ENCODE measurements around the gene ZNF33A.
"Not testable (repeated sequence)": the region's sequence is repeated elsewhere in the genome, so short reads cannot be mapped to it uniquely, and the experiment has no call there.

Gene ZNF33A

GRCh38 chr10:38010119-38010903 lies at the start of gene ZNF33A:
Gene ZNF33A (plus strand): TSS chr10:38010675. CDS start chr10:38012342, 1,667 bp downstream.
- Mint-ChIP-seq H3K36me3 (ENCODE audit: low read depth) (peaks cover 18% of the 10 kb centered on the region), H3K9me3 (no peaks in the 10 kb centered on the region), H3K27me3 (no peaks in the 10 kb centered on the region), H3K27ac (peak within 1 kb of the TSS; percentile 95), H3K4me1 (peaks cover 38% of the 10 kb centered on the region), H3K4me3 (peak within 1 kb of the TSS; percentile 87)
- ATAC-seq (peak; percentile 92), DNase-seq (peak; percentile 88)

GRCh38 chr10:37965006-37965405 lies 45.5 kb upstream of the ZNF33A start:
- no peak for DNase-seq
- H3K27me3 Mint-ChIP-seq, result no peaks in the 10 kb centered on the region
- H3K36me3 Mint-ChIP-seq (ENCODE audit: low read depth), result peaks cover 70% of the 10 kb centered on the region
- H3K9me3 Mint-ChIP-seq, result peaks cover 18% of the 10 kb centered on the region
- H3K4me3 Mint-ChIP-seq, result no peak overlapping the region
- H3K4me1 Mint-ChIP-seq, result no peaks in the 10 kb centered on the region
- H3K27ac Mint-ChIP-seq, result no peak overlapping the region
- no peak for ATAC-seq

- H3K4me3 Mint-ChIP-seq, result no peak overlapping the region
These were observed 38.1 kb upstream of the ZNF33A start for GRCh38 chr10:37972396-37972795.

GRCh38 chr10:37975401-37975991 lies 35.0 kb upstream of the ZNF33A start:
- DNase-seq, result no peak
- peaks cover 23% of the 10 kb centered on the region for H3K4me1 Mint-ChIP-seq
- ATAC-seq, result no peak
- H3K27ac Mint-ChIP-seq, result peak overlapping the region; percentile 95
- H3K36me3 Mint-ChIP-seq (ENCODE audit: low read depth), result peaks cover 4% of the 10 kb centered on the region
- no peaks in the 10 kb centered on the region for H3K9me3 Mint-ChIP-seq
- no peaks in the 10 kb centered on the region for H3K27me3 Mint-ChIP-seq
- H3K4me3 Mint-ChIP-seq, result peak overlapping the region; percentile 93

More at GRCh38 chr10:37972396-37972795, 38.1 kb upstream of the ZNF33A start:
- DNase-seq (no peak), ATAC-seq (no peak)
- H3K4me1 Mint-ChIP-seq, result peaks cover 23% of the 10 kb centered on the region
- H3K9me3 Mint-ChIP-seq, result no peaks in the 10 kb centered on the region
- H3K27me3 Mint-ChIP-seq, result no peaks in the 10 kb centered on the region
- peaks cover 28% of the 10 kb centered on the region for H3K36me3 Mint-ChIP-seq (ENCODE audit: low read depth)
- no peak overlapping the region for H3K27ac Mint-ChIP-seq

GRCh38 chr10:37976091-37976879 lies 34.2 kb upstream of the ZNF33A start, which contains the start of gene ZNF25:
Gene ZNF25 (minus strand): TSS chr10:37976647. CDS start chr10:37971722, 4,925 bp downstream.
- Mint-ChIP-seq H3K27me3 (no peaks in the 10 kb centered on the region), H3K27ac (peak within 1 kb of the TSS; percentile 95), H3K36me3 (ENCODE audit: low read depth) (peaks cover 1% of the 10 kb centered on the region), H3K9me3 (no peaks in the 10 kb centered on the region), H3K4me1 (peaks cover 23% of the 10 kb centered on the region), H3K4me3 (peak within 1 kb of the TSS; percentile 93)
- ATAC-seq (peak; percentile 97), DNase-seq (peak; percentile 96)

GRCh38 chr10:37976880-37977203 lies 33.6 kb upstream of the ZNF33A start:
- Mint-ChIP-seq H3K36me3 (ENCODE audit: low read depth) (no peaks in the 10 kb centered on the region), H3K27me3 (no peaks in the 10 kb centered on the region)
- no peak for ATAC-seq

GRCh38 chr10:37991655-37992054 lies 18.8 kb upstream of the ZNF33A start:
- Mint-ChIP-seq H3K27ac (no peak overlapping the region), H3K4me3 (no peak overlapping the region), H3K9me3 (peaks cover 4% of the 10 kb centered on the region), H3K4me1 (no peaks in the 10 kb centered on the region), H3K36me3 (ENCODE audit: low read depth) (no peaks in the 10 kb centered on the region), H3K27me3 (no peaks in the 10 kb centered on the region)
- peak; percentile 26 for ATAC-seq
- DNase-seq, result no peak

More at GRCh38 chr10:37976880-37977203, 33.6 kb upstream of the ZNF33A start:
- H3K27ac Mint-ChIP-seq, result peak overlapping the region; percentile 95
- DNase-seq, result no peak
- H3K4me3 Mint-ChIP-seq, result peak overlapping the region; percentile 93
- H3K9me3 Mint-ChIP-seq, result no peaks in the 10 kb centered on the region
- peaks cover 23% of the 10 kb centered on the region for H3K4me1 Mint-ChIP-seq

GRCh38 chr10:37992083-37992482 lies 18.4 kb upstream of the ZNF33A start:
- Mint-ChIP-seq H3K4me1 (no peaks in the 10 kb centered on the region), H3K27ac (no peak overlapping the region), H3K27me3 (no peaks in the 10 kb centered on the region), H3K36me3 (ENCODE audit: low read depth) (no peaks in the 10 kb centered on the region), H3K9me3 (peaks cover 4% of the 10 kb centered on the region), H3K4me3 (no peak overlapping the region)
- ATAC-seq (peak; percentile 60), DNase-seq (no peak)

- H3K36me3 Mint-ChIP-seq (ENCODE audit: low read depth); H3K4me1 Mint-ChIP-seq; H3K9me3 Mint-ChIP-seq; ATAC-seq; H3K27ac Mint-ChIP-seq; DNase-seq; H3K27me3 Mint-ChIP-seq; H3K4me3 Mint-ChIP-seq: not testable (repeated sequence)
These were observed 11.6 kb upstream of the ZNF33A start for GRCh38 chr10:37998920-37999319.

- not testable (repeated sequence) for H3K9me3 Mint-ChIP-seq; H3K4me1 Mint-ChIP-seq; H3K36me3 Mint-ChIP-seq (ENCODE audit: low read depth); H3K4me3 Mint-ChIP-seq; ATAC-seq; DNase-seq; H3K27ac Mint-ChIP-seq; H3K27me3 Mint-ChIP-seq
These were observed 10.0 kb upstream of the ZNF33A start for GRCh38 chr10:38000474-38000873.

GRCh38 chr10:38003026-38003425 lies 7.4 kb upstream of the ZNF33A start:
- ATAC-seq, result no peak
- Mint-ChIP-seq H3K4me3 (no peak overlapping the region), H3K36me3 (ENCODE audit: low read depth) (no peaks in the 10 kb centered on the region), H3K4me1 (no peaks in the 10 kb centered on the region), H3K27ac (no peak overlapping the region), H3K9me3 (no peaks in the 10 kb centered on the region), H3K27me3 (no peaks in the 10 kb centered on the region)
- no peak for DNase-seq

- DNase-seq (no peak), ATAC-seq (no peak)
- Mint-ChIP-seq H3K36me3 (ENCODE audit: low read depth) (no peaks in the 10 kb centered on the region), H3K27me3 (no peaks in the 10 kb centered on the region), H3K4me3 (no peak overlapping the region), H3K27ac (no peak overlapping the region), H3K4me1 (no peaks in the 10 kb centered on the region), H3K9me3 (no peaks in the 10 kb centered on the region)
These were observed 6.9 kb upstream of the ZNF33A start for GRCh38 chr10:38003588-38003987.

- H3K36me3 Mint-ChIP-seq (ENCODE audit: low read depth), result peaks cover 3% of the 10 kb centered on the region
- no peaks in the 10 kb centered on the region for H3K9me3 Mint-ChIP-seq
- H3K27ac Mint-ChIP-seq, result no peak overlapping the region
- ATAC-seq (no peak), DNase-seq (no peak)
- H3K27me3 Mint-ChIP-seq, result no peaks in the 10 kb centered on the region
- H3K4me3 Mint-ChIP-seq, result no peak overlapping the region
- H3K4me1 Mint-ChIP-seq, result peaks cover 21% of the 10 kb centered on the region
These were observed 2.9 kb upstream of the ZNF33A start for GRCh38 chr10:38007551-38007950.

- no peak overlapping the region for H3K4me3 Mint-ChIP-seq
- no peaks in the 10 kb centered on the region for H3K9me3 Mint-ChIP-seq
- H3K27ac Mint-ChIP-seq, result no peak overlapping the region
- ATAC-seq (no peak), DNase-seq (no peak)
- H3K36me3 Mint-ChIP-seq (ENCODE audit: low read depth), result peaks cover 5% of the 10 kb centered on the region
- peaks cover 24% of the 10 kb centered on the region for H3K4me1 Mint-ChIP-seq
- no peaks in the 10 kb centered on the region for H3K27me3 Mint-ChIP-seq
These were observed 2.5 kb upstream of the ZNF33A start for GRCh38 chr10:38007991-38008390.

GRCh38 chr10:38016354-38016753 lies 5.9 kb downstream of the ZNF33A start:
- peaks cover 30% of the 10 kb centered on the region for H3K4me1 Mint-ChIP-seq
- H3K36me3 Mint-ChIP-seq (ENCODE audit: low read depth), result peaks cover 67% of the 10 kb centered on the region
- H3K27ac Mint-ChIP-seq, result no peak overlapping the region
- no peak for DNase-seq
- H3K4me3 Mint-ChIP-seq, result no peak overlapping the region
- no peak for ATAC-seq
- no peaks in the 10 kb centered on the region for H3K27me3 Mint-ChIP-seq
- peaks cover 14% of the 10 kb centered on the region for H3K9me3 Mint-ChIP-seq
